Keratinocyte (primary cell): ENCODE data around the gene CHI3L2.

Experiments
- EZH2 ChIP-seq: IDR thresholded peaks from one replicate; pipeline ENCODE4 v1.6.1; 2012; ENCODE audit warnings: inconsistent platforms, mild to moderate bottlenecking, low read length, moderate library complexity
- TF ChIP-seq, protein P1 (sequence below), 3 experiments: IDR thresholded peaks in 1 of 3; conservative IDR thresholded peaks in 1 of 3; optimal IDR thresholded peaks in 1 of 3; 2 replicates in 2 of 3; 3 replicates in 1 of 3; pipeline versions ENCODE3 to v1.5.1; 2011; ENCODE audit warnings: low read length in 3 of 3, mild to moderate bottlenecking in 3 of 3, moderate library complexity in 2 of 3, control low read depth in 1 of 3, inconsistent platforms in 1 of 3; ENCODE audit not compliant: insufficient read depth in 2 of 3; ENCODE audit errors: extremely low read depth in 1 of 3

DNA sequence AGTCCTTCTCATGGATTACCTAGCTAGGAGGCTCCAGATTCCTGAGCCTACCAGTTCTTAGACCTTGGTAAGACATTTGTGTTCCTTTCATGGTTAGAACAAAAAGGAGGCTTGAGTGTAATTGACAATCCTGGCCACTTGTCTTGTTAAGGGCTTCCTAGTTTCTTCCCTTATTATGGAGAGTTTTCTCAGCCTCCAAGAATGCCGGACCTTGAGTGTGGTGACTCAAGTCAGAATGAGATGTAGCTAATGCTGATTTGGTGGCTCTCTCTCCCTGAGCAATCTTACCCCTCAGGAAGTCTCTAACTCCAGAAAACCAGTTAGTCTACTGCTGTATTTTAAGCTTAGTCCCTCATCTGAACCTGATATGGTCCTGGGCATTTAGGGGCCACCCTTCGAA is 14.3 kb downstream of the CHI3L2 start:
- TF ChIP-seq, protein P1, sequence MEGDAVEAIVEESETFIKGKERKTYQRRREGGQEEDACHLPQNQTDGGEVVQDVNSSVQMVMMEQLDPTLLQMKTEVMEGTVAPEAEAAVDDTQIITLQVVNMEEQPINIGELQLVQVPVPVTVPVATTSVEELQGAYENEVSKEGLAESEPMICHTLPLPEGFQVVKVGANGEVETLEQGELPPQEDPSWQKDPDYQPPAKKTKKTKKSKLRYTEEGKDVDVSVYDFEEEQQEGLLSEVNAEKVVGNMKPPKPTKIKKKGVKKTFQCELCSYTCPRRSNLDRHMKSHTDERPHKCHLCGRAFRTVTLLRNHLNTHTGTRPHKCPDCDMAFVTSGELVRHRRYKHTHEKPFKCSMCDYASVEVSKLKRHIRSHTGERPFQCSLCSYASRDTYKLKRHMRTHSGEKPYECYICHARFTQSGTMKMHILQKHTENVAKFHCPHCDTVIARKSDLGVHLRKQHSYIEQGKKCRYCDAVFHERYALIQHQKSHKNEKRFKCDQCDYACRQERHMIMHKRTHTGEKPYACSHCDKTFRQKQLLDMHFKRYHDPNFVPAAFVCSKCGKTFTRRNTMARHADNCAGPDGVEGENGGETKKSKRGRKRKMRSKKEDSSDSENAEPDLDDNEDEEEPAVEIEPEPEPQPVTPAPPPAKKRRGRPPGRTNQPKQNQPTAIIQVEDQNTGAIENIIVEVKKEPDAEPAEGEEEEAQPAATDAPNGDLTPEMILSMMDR (optimal IDR thresholded peaks at IDR 0.05 in 1 of 3, IDR thresholded peaks at IDR 0.05 in 1 of 3, conservative IDR thresholded peaks at IDR 0.05 in 1 of 3; ENCODE audit: extremely low read depth in 1 of 3, insufficient read depth in 2 of 3, low read length in 3 of 3), result no peak
- no peak for TF ChIP-seq EZH2
